Right lobe of liver (tissue), 4 donors: ENCODE measurements around the gene SYNGR2.

ENCODE experiments used
- POLR2A ChIP-seq: fragments of 450-650 bp; IDR thresholded peaks from one replicate; pipeline ENCODE4 v1.6.1; 2017; ENCODE audit warnings: antibody characterized with exemption, mild to moderate bottlenecking
- TF ChIP-seq, protein P1 (sequence below), 4 donors: fragments of 200-600 bp in 3 of 4; fragments of 450-650 bp in 1 of 4; IDR thresholded peaks; one replicate each; pipeline versions ENCODE4 v1.5.1 to v1.8.0; 2016 to 2022; ENCODE audit warnings: antibody characterized with exemption in 4 of 4, mild to moderate bottlenecking in 2 of 4
- donor health status: DM: no; HTN: no; CAD: no.
- donor health status: DM: no; HTN: no; CAD: no.
- donor health status: DM: no; HTN: yes; CAD: no.

DNA sequence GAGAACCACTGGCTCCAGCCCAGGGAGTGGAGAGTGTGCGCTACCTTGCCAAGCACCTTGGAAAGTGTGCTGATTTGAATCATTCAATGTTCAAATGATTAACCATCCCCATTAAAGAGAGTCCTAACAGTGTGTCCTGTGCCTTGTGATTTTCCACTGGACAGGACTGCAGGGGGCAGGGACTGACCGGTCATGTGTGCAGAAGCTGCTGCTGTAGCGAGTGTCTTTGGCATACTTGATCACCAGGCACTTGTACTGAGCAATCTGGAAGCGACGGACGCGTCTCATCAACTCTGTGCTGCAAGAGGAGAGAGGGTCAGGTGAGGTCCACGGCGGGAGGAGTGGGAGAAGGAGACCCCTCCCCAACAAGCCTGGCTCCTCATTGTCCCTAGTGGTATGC is 16.5 kb downstream of the SYNGR2 start:
- TF ChIP-seq, protein P1, sequence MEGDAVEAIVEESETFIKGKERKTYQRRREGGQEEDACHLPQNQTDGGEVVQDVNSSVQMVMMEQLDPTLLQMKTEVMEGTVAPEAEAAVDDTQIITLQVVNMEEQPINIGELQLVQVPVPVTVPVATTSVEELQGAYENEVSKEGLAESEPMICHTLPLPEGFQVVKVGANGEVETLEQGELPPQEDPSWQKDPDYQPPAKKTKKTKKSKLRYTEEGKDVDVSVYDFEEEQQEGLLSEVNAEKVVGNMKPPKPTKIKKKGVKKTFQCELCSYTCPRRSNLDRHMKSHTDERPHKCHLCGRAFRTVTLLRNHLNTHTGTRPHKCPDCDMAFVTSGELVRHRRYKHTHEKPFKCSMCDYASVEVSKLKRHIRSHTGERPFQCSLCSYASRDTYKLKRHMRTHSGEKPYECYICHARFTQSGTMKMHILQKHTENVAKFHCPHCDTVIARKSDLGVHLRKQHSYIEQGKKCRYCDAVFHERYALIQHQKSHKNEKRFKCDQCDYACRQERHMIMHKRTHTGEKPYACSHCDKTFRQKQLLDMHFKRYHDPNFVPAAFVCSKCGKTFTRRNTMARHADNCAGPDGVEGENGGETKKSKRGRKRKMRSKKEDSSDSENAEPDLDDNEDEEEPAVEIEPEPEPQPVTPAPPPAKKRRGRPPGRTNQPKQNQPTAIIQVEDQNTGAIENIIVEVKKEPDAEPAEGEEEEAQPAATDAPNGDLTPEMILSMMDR (IDR thresholded peaks at IDR 0.05): no peak
- TF ChIP-seq POLR2A: peak; percentile 57
